NCI-H510A (cell line): ENCODE results near the gene FAM13A.
A peak's percentile ranks its signal among the peaks of the same experiment; 100 is the strongest.

Experiments
- DNase-seq: peaks from one replicate; lab custom pipeline; 2025; lab: John Stamatoyannopoulos, UW

The FAM13A gene

GRCh38 chr4:88719381-88719780, 337.6 kb downstream of the FAM13A start:
- DNase-seq: no peak

- DNase-seq: no peak
These were observed 338.9 kb downstream of the FAM13A start for GRCh38 chr4:88718098-88718497.

GRCh38 chr4:88713782-88714181, 343.2 kb downstream of the FAM13A start:
- DNase-seq: no peak

GRCh38 chr4:88709989-88710388, 347.0 kb downstream of the FAM13A start:
- DNase-seq: no peak

- DNase-seq: peak; percentile 60
These were observed 350.4 kb downstream of the FAM13A start for GRCh38 chr4:88706574-88706973.

GRCh38 chr4:88705805-88706492, 351.0 kb downstream of the FAM13A start:
- no peak for DNase-seq

GRCh38 chr4:88705223-88705622, 351.8 kb downstream of the FAM13A start:
- no peak for DNase-seq

GRCh38 chr4:88702782-88703181, 354.2 kb downstream of the FAM13A start:
- DNase-seq: no peak

- no peak for DNase-seq
These were observed 358.5 kb downstream of the FAM13A start for GRCh38 chr4:88698519-88698918.

- no peak for DNase-seq
These were observed 359.2 kb downstream of the FAM13A start, which contains the start of gene NAP1L5 for GRCh38 chr4:88697588-88698329. Gene NAP1L5, minus strand, starts transcription at chr4:88697829. Its CDS starts 75 bp downstream, at chr4:88697754.

GRCh38 chr4:88697141-88697540, 359.8 kb downstream of the FAM13A start:
- no peak for DNase-seq

GRCh38 chr4:88696630-88697029, 360.4 kb downstream of the FAM13A start:
- DNase-seq: no peak

- DNase-seq: no peak
These were observed 363.2 kb downstream of the FAM13A start for GRCh38 chr4:88693792-88694191.

GRCh38 chr4:88690355-88690754, 366.6 kb downstream of the FAM13A start:
- no peak for DNase-seq

GRCh38 chr4:88681209-88681608, 375.8 kb downstream of the FAM13A start:
- no peak for DNase-seq
